ENCODE data around the gene DPM3. TPM values are rescaled to one million over a fixed set of nuclear protein-coding genes. Genes with fewer than 3 reads are reported as not detected.

The DPM3 gene
- total and polyA plus RNA-seq, 2 of the 13 experiments (the other 11 are each of a cell fraction or from before 2014, with no cell fraction given), result 23.2 to 53.4 TPM

DNA sequence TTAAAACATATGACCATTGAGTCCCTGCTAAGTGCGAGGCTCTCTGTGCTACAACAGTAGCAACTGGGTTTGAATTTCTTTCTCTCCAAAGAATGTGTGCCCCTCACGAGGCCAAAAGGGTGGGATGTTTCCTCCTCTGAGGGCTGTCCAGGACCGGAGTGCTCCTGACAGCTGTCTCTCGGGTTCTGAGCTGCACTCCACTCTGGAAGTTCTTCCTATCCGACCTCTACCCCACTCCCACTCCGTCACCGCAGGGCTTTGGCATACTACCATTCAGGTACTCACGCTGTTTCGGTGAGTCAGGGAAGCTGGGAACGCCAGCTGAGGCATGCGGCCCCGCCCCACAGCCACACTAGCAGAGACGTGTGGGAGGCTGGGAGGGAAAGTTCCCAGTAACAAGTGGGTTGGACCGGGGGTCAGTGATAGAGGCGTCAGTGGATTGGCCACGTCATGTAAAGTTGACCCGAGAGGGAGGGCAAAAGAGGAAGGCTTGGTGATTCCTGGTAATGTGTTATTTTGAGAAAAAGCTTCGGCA, 5.4 kb downstream of the DPM3 start (continued):
- TF ChIP-seq, protein P1, sequence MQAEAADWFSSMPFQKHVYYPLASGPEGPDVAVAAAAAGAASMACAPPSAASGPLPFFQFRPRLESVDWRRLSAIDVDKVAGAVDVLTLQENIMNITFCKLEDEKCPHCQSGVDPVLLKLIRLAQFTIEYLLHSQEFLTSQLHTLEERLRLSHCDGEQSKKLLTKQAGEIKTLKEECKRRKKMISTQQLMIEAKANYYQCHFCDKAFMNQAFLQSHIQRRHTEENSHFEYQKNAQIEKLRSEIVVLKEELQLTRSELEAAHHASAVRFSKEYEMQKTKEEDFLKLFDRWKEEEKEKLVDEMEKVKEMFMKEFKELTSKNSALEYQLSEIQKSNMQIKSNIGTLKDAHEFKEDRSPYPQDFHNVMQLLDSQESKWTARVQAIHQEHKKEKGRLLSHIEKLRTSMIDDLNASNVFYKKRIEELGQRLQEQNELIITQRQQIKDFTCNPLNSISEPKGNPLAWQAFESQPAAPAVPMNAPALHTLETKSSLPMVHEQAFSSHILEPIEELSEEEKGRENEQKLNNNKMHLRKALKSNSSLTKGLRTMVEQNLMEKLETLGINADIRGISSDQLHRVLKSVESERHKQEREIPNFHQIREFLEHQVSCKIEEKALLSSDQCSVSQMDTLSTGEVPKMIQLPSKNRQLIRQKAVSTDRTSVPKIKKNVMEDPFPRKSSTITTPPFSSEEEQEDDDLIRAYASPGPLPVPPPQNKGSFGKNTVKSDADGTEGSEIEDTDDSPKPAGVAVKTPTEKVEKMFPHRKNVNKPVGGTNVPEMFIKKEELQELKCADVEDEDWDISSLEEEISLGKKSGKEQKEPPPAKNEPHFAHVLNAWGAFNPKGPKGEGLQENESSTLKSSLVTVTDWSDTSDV (CRISPR knock-in tag; IDR thresholded peaks at IDR 0.05), result no peak; the same call in 1 of the 2 replicates
- TF ChIP-seq ZNF234 (CRISPR knock-in tag; conservative IDR thresholded peaks at IDR 0.05), result no peak; the same call in 1 of the 2 replicates
- no peak for TF ChIP-seq ETV5 (CRISPR knock-in tag; IDR thresholded peaks at IDR 0.05; ENCODE audit: borderline replicate concordance)
- 0 out of 2 replicates have a peak, but pooled peaks have one; percentile 34 for TF ChIP-seq FOXA3 (CRISPR knock-in tag; IDR thresholded peaks at IDR 0.05)
- TF ChIP-seq ZNF331 (CRISPR knock-in tag; IDR thresholded peaks at IDR 0.05), result peak; percentile 72
- no peak for TF ChIP-seq MATR3 (CRISPR knock-in tag; IDR thresholded peaks at IDR 0.05)
- TF ChIP-seq ZNF33B (CRISPR knock-in tag; IDR thresholded peaks at IDR 0.05), result no peak
- no peak for TF ChIP-seq FOXO1 (CRISPR knock-in tag; IDR thresholded peaks at IDR 0.05)
- peak; percentile 63 for TF ChIP-seq RARA (CRISPR knock-in tag; IDR thresholded peaks at IDR 0.05)
- TF ChIP-seq ZNF558 (CRISPR knock-in tag; IDR thresholded peaks at IDR 0.05; ENCODE audit: borderline replicate concordance), result 0 out of 2 replicates have a peak, but pooled peaks have one; percentile 39
- no peak for TF ChIP-seq ZNF7 (CRISPR knock-in tag; IDR thresholded peaks at IDR 0.05)
- TF ChIP-seq ZNF746 (CRISPR knock-in tag; IDR thresholded peaks at IDR 0.05), result no peak
- TF ChIP-seq TBX3 (IDR thresholded peaks at IDR 0.05; ENCODE audit: borderline replicate concordance), result no peak
- no peak; the same call in 1 of the 2 replicates for TF ChIP-seq ZFYVE20 (CRISPR knock-in tag; IDR thresholded peaks at IDR 0.05; ENCODE audit: borderline replicate concordance, low read depth)
- TF ChIP-seq, protein P2, sequence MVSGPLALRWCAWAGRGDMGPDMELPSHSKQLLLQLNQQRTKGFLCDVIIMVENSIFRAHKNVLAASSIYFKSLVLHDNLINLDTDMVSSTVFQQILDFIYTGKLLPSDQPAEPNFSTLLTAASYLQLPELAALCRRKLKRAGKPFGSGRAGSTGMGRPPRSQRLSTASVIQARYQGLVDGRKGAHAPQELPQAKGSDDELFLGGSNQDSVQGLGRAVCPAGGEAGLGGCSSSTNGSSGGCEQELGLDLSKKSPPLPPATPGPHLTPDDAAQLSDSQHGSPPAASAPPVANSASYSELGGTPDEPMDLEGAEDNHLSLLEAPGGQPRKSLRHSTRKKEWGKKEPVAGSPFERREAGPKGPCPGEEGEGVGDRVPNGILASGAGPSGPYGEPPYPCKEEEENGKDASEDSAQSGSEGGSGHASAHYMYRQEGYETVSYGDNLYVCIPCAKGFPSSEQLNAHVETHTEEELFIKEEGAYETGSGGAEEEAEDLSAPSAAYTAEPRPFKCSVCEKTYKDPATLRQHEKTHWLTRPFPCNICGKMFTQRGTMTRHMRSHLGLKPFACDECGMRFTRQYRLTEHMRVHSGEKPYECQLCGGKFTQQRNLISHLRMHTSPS (CRISPR knock-in tag; IDR thresholded peaks at IDR 0.05; ENCODE audit: low read depth), result no peak
- TF ChIP-seq, protein P3, sequence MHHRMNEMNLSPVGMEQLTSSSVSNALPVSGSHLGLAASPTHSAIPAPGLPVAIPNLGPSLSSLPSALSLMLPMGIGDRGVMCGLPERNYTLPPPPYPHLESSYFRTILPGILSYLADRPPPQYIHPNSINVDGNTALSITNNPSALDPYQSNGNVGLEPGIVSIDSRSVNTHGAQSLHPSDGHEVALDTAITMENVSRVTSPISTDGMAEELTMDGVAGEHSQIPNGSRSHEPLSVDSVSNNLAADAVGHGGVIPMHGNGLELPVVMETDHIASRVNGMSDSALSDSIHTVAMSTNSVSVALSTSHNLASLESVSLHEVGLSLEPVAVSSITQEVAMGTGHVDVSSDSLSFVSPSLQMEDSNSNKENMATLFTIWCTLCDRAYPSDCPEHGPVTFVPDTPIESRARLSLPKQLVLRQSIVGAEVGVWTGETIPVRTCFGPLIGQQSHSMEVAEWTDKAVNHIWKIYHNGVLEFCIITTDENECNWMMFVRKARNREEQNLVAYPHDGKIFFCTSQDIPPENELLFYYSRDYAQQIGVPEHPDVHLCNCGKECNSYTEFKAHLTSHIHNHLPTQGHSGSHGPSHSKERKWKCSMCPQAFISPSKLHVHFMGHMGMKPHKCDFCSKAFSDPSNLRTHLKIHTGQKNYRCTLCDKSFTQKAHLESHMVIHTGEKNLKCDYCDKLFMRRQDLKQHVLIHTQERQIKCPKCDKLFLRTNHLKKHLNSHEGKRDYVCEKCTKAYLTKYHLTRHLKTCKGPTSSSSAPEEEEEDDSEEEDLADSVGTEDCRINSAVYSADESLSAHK (CRISPR knock-in tag; IDR thresholded peaks at IDR 0.05; ENCODE audit: borderline replicate concordance), result no peak
- TF ChIP-seq KDM3A (CRISPR knock-in tag; IDR thresholded peaks at IDR 0.05; ENCODE audit: low read depth), result 0 out of 2 replicates have a peak, but pooled peaks have one; percentile 13
- peak; percentile 67 for TF ChIP-seq ZNF143 (CRISPR knock-in tag; IDR thresholded peaks at IDR 0.05)
- no peak; the same call in 1 of the 2 replicates for TF ChIP-seq ZFP90 (CRISPR knock-in tag; IDR thresholded peaks at IDR 0.05; ENCODE audit: borderline replicate concordance)
- TF ChIP-seq EHMT2 (IDR thresholded peaks at IDR 0.05; ENCODE audit: borderline replicate concordance, low read depth, low read length), result no peak
- TF ChIP-seq ZIK1 (CRISPR knock-in tag; IDR thresholded peaks at IDR 0.05; ENCODE audit: borderline replicate concordance, low read depth), result 0 out of 2 replicates have a peak, but pooled peaks have one; percentile 48
- no peak for TF ChIP-seq SKI (IDR thresholded peaks at IDR 0.05; ENCODE audit: partially characterized antibody)
- TF ChIP-seq, protein P4, sequence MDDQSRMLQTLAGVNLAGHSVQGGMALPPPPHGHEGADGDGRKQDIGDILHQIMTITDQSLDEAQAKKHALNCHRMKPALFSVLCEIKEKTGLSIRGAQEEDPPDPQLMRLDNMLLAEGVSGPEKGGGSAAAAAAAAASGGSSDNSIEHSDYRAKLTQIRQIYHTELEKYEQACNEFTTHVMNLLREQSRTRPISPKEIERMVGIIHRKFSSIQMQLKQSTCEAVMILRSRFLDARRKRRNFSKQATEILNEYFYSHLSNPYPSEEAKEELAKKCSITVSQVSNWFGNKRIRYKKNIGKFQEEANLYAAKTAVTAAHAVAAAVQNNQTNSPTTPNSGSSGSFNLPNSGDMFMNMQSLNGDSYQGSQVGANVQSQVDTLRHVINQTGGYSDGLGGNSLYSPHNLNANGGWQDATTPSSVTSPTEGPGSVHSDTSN (CRISPR knock-in tag; IDR thresholded peaks at IDR 0.05; ENCODE audit: borderline replicate concordance), result no peak
